Stimulated activated CD4-positive, alpha-beta T cell treated with anti-CD3 and anti-CD28 coated beads, Interleukin-15, amount 100 ng/mL, for 24 hours (primary cell): Measurements from ENCODE around the gene SLC24A4.

Source experiments
- DNase-seq: peaks from one replicate; pipeline ENCODE4 v3.0.0-alpha.2; 2020

The SLC24A4 gene

GRCh38 chr14:92484132-92484823 lies 161.3 kb downstream of the SLC24A4 start:
- no peak for DNase-seq

DNA sequence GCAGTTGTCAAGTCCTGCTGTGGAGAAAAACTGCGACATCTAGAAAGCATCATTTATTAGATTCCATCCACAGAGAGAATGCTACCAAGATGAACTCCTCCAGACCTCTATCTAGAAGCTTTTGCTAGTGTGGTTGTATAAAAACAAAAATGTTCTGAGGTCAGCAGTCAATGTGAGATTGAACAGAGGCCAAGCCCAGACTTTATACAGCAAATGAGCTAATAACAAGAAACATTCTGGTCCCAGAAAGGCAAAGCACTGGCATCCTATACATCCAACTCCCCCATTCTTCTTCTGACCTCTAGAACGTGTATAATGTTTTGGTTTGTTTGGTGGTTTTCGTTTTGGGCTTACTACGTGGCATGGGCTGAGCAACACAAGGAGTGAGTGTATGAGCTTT lies 163.9 kb downstream of the SLC24A4 start:
- no peak for DNase-seq

DNA sequence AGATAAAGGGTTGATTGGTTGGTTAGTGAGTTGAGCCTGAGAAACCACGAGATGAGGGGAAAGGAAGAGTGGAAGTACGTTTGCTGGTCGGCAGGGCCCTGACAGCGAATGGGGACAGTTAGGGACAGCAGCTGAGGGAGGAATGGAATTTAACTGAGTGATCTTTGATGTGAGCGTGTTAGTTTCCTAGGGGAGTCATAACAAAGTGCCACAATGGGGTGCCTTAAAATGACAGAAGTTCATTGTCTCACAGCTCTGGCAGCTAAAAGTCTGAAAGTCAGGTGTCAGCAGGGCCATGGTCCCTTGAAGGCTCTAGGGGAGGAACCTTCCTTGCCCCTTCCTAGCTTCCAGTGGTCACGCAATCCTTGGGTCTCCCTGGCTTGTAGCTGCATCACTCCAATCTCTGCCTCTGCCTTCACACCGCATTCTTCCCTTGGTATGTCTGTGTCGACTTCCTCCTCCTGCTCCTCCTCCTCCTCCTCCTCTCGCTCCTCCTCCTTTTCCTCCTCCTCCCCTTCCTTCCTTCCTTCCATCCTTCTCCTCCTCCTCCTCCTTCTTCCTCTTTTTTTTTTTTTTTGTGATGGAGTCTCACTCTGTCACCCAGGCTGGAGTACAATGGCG lies 164.7 kb downstream of the SLC24A4 start:
- no peak for DNase-seq

GRCh38 chr14:92489394-92490238 lies 166.7 kb downstream of the SLC24A4 start:
- DNase-seq = no peak

DNA sequence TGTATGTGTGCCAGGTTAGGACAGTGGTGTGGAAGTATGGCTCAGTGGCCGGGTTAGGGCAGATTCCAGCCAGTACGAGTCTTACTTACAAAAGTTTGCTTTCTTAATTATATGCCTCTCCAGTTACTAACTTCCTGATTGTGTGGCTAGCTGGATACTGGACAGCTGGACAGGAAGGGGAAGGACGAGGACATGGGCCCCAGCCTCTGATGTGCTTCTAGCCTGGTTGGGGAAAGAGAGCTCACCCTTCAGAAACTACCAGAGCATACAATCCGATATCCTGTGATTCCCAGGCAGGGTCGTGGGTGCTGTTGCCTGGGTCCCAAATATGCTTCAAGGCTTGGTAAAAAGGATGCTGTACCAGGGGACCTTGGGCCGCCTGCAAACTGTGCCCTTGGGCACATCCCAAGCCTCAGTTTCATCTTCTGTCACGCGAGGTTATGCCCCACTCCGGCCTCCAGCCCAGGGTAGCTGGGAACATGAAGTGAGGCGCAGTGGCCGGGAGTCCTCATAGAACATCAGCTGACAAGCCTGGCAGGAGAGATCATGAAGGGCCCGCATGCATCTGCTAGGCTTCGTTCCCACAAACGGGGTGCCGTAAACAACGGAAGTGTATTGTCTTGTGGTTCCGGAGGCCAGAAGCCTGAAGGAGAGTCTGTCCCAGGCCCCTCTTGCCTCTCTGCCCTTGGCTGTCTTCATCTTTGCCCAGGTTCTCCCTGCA lies 167.4 kb downstream of the SLC24A4 start:
- DNase-seq = no peak

- DNase-seq = no peak
Measured at GRCh38 chr14:92491782-92492181, 168.8 kb downstream of the SLC24A4 start.

DNA sequence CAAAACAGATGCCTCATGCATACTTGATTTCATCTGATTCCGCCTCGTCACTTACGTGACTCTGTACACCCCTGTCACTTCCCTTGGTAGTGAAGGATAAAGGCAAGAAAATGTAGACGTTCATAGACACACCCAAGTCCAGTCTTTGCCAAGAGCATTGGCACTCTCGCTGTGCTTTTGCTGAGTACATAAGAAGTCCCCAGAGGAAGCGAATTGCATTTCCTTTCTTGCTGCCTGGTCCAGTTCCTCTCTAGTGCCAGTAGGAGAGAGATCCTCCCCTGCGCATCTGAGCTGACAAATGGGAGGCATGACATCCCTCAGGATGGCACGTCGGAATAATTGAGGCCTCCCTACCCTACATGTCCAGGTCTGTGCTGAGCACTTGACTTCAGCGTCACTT lies 169.3 kb downstream of the SLC24A4 start:
- DNase-seq = no peak

- no peak for DNase-seq
Measured at GRCh38 chr14:92493024-92493423, 170.1 kb downstream of the SLC24A4 start.

GRCh38 chr14:92493492-92493891 lies 170.5 kb downstream of the SLC24A4 start:
- DNase-seq = no peak

DNA sequence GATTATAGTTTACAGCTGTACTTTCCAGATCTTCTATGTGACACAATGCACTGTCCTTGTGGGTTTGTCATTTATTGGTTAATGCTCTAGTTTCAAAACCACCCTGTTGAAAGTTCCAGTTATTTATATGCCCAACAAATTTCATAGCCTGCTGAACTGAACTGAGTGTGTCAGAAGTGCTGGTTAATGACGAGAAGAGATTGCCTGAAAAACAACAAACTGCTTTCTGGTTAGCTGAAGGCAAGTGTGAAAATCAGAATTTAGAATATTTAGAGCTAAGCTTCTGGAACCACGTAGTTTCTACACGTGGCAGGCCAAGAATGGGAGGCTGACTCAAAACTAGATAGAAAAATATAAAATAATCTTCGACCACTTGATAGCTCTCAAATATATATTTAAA lies 171.5 kb downstream of the SLC24A4 start:
- no peak for DNase-seq

GRCh38 chr14:92495027-92495426 lies 172.1 kb downstream of the SLC24A4 start:
- DNase-seq = no peak

DNA sequence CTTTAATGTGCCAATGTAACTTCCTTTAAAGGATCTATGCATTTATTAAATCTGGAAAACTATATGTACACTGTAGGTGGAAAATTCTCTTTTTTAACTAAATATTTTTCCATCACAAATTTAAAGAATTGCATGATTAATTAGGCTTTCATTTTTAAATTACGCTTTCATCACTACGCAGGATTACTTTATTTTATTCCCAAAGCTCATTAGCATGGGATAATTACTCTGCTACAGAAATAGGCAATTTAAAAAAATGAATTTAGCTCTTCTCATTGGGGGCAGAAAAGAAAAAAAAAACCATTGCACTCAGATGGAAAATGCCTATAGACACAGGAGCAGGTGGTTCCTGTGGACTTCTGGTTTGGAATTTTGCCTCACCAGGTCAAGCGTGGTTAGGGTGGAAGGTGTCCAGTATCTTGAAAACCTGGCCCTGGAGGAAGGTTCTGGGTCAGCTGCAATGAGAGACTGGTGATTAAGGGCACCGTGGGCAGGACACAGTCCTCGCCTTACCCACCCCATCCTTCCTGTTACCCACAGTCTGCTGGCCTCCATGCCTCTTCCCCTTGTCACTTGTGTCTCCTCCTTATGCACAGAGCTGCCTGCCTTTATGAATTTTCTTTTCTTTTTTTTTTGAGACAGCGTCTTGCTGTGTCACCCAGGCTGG lies 173.4 kb downstream of the SLC24A4 start:
- DNase-seq = no peak

- DNase-seq = no peak
Measured at GRCh38 chr14:92497391-92497790, 174.4 kb downstream of the SLC24A4 start.

- no peak for DNase-seq
Measured at GRCh38 chr14:92499234-92499633, 176.3 kb downstream of the SLC24A4 start.

DNA sequence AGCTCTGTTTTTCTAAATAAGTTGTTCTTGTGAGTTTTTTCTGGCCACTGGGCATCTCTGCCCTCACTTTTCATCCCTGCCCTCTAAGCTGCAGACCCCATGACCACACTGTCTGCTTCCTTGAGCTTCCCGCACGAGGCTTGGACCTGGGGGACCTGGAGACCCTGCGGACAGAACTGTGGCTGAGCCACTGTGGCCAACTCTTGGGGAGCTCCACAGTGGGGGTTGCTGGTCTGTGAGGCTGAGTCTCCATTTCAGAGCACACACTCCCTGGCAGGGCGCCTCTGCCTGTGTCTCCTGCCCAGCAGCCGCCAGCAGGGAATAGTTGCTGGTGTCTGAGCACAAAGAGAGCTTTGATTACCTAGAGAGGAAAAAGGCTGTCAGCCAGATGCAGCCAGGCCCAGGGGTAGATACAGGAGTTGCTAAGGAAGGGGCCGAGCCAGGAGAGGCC lies 177.6 kb downstream of the SLC24A4 start:
- DNase-seq = no peak

DNA sequence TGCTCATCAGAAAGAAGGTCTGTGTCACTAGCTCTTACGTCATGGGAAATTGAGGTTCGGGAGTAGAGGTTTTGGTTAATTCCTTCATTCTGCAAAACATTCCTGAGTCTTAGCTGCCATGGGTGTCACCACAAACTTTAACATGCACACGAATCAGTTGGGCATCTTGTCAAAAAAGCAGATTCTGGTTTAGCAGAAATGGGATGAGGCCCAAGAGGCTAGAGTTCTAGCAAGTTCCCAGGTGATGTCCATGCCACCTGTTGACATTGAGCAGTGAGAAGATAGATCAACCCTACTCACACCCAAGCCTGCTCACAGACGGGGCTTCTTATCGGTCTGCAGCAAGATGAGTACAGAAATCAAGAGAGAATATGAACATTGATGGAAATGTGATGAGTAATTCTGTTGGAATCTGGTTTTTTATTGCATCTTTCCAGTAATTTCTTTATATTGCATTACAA lies 179.0 kb downstream of the SLC24A4 start:
- no peak for DNase-seq

- DNase-seq = no peak
Measured at GRCh38 chr14:92502541-92503286, 179.7 kb downstream of the SLC24A4 start.

- no peak for DNase-seq
Measured at GRCh38 chr14:92503756-92504491, 181.0 kb downstream of the SLC24A4 start.

GRCh38 chr14:92505826-92506225 lies 182.9 kb downstream of the SLC24A4 start:
- no peak for DNase-seq

DNA sequence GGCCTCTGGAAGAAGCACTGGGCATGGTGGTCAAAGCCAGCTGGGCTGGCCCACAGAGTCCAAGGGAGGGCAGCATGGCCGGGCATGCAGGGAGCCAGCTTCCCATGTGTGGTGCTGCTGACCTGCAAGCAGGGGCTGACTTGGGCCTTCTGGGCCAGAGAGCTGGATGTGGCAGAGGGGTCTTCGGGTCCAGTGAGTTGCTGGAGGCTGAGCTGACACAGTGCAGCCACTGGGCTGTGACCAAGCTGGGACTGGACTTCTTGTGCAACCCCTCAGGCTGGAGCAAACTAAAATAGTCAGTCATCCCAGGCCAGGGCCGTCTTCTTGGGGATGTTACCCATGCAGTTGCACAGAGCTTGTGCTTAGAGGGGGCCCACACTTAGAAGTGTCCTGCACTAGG lies 183.3 kb downstream of the SLC24A4 start:
- DNase-seq = no peak

- DNase-seq = no peak
Measured at GRCh38 chr14:92507174-92507768, 184.3 kb downstream of the SLC24A4 start.
